ENCODE results near the gene ATP5ME.

- TF ChIP-seq CTCF (IDR thresholded peaks at IDR 0.05) (no peak), POLR2A (IDR thresholded peaks at IDR 0.05) (no peak)
Observed at GRCh38 chr4:656436-657337, 17.4 kb downstream of the ATP5ME start.

Data from right lobe of liver (tissue), 4 donors.